Neural cell (in vitro differentiated cells): ENCODE data around the gene PCDHGA4. TPM values are rescaled to one million over a fixed set of nuclear protein-coding genes. Genes with fewer than 3 reads are reported as not detected.
"Not testable (repeated sequence)": the region's sequence is repeated elsewhere in the genome, so short reads cannot be mapped to it uniquely, and the experiment has no call there.

Experiments used
- H2AFZ ChIP-seq: fragments of 200-600, 300-800 bp; sonication (generic), shearing (Covaris generic); 2 replicates; pipeline ENCODE4 v1.6.0; 2014; ENCODE audit warnings: low read depth, mild to moderate bottlenecking, antibody characterized with exemption, low read length, moderate library complexity
- H3F3A ChIP-seq: fragments of 200-600 bp; shearing (Covaris generic); 2 replicates; pipeline ENCODE4 v1.6.1; 2016; ENCODE audit warnings: mild to moderate bottlenecking, moderate library complexity, mixed read lengths, antibody characterized with exemption, low read length; ENCODE audit not compliant: insufficient read depth, poor library complexity, severe bottlenecking
- H3K27ac ChIP-seq: fragments of 200-600, 300-800 bp; sonication (generic), shearing (Covaris generic); 2 replicates; pipeline ENCODE4 v1.5.1; 2014; ENCODE audit warnings: mild to moderate bottlenecking, low read length, moderate library complexity
- H3K27me3 ChIP-seq: fragments of 300-800, 200-600 bp; sonication (generic), shearing (Covaris generic); 2 replicates; pipeline ENCODE4 v1.6.0; 2014; ENCODE audit warnings: mild to moderate bottlenecking, low read depth, low read length, moderate library complexity; ENCODE audit not compliant: insufficient read depth
- H3K36me3 ChIP-seq: fragments of 300-800, 200-600 bp; sonication (generic), shearing (Covaris generic); 2 replicates; pipeline ENCODE4 v1.5.1; 2014; ENCODE audit warnings: mild to moderate bottlenecking, antibody characterized with exemption, low read length, moderate library complexity; ENCODE audit not compliant: insufficient read depth
- H3K4me2 ChIP-seq: fragments of 300-800, 200-600 bp; sonication (generic), shearing (Covaris generic); 2 replicates; pipeline ENCODE4 v1.6.0; 2014; ENCODE audit warnings: mild to moderate bottlenecking, low read length
- H3K4me3 ChIP-seq: fragments of 300-800, 200-600 bp; sonication (generic), shearing (Covaris generic); 2 replicates; pipeline ENCODE4 v1.5.1; 2014; ENCODE audit warnings: mild to moderate bottlenecking, low read length, moderate library complexity
- H3K79me2 ChIP-seq: fragments of 200-600 bp; shearing (Covaris generic); replicated peaks from 2 replicates; pipeline ENCODE4 v1.6.0; 2014; ENCODE audit warnings: mild to moderate bottlenecking, low read length, moderate library complexity; ENCODE audit not compliant: insufficient read depth
- H3K9ac ChIP-seq: fragments of 300-800, 200-600 bp; sonication (generic), shearing (Covaris generic); 2 replicates; pipeline ENCODE4 v1.6.1; 2016; ENCODE audit warnings: mild to moderate bottlenecking, low read length, mixed read lengths
- H3K9me2 ChIP-seq: fragments of 200-600 bp; shearing (Covaris generic); 2 replicates; pipeline ENCODE4 v1.6.1; 2016; ENCODE audit warnings: mild to moderate bottlenecking, low read length, mixed read lengths; ENCODE audit not compliant: insufficient read depth
- H3K9me3 ChIP-seq: fragments of 200-600, 300-800 bp; sonication (generic), shearing (Covaris generic); 2 replicates; pipeline ENCODE4 v1.6.1; 2016; ENCODE audit warnings: mild to moderate bottlenecking, mixed run types, low read length, moderate library complexity, mixed read lengths
- H4K20me1 ChIP-seq: fragments of 200-600 bp; shearing (Covaris generic); 2 replicates; pipeline ENCODE4 v1.6.1; 2016; ENCODE audit warnings: mild to moderate bottlenecking, mixed run types; ENCODE audit not compliant: insufficient read depth
- EP300 ChIP-seq: fragments of 450-650 bp; conservative IDR thresholded peaks from 2 replicates; pipeline ENCODE4 v1.6.1; 2014; ENCODE audit warnings: antibody characterized with exemption, mild to moderate bottlenecking, moderate library complexity; ENCODE audit not compliant: poor library complexity, severe bottlenecking
- MXI1 ChIP-seq: fragments of 450-650 bp; conservative IDR thresholded peaks from 2 replicates; pipeline ENCODE4 v1.6.1; 2014; ENCODE audit warnings: antibody characterized with exemption, mild to moderate bottlenecking; ENCODE audit not compliant: poor library complexity, severe bottlenecking
- RAD21 ChIP-seq: fragments of 450-650 bp; conservative IDR thresholded peaks from 2 replicates; pipeline ENCODE4 v1.6.1; 2014; ENCODE audit warnings: antibody characterized with exemption, mild to moderate bottlenecking, moderate library complexity
- SMC3 ChIP-seq: fragments of 450-650 bp; conservative IDR thresholded peaks from 2 replicates; pipeline ENCODE4 v1.6.1; 2014; ENCODE audit warnings: antibody characterized with exemption, mild to moderate bottlenecking, moderate library complexity; ENCODE audit not compliant: poor library complexity
- TAF1 ChIP-seq: IDR thresholded peaks from 2 replicates; pipeline ENCODE4 v1.6.1; 2012; ENCODE audit warnings: low read depth
- polyA plus RNA-seq: library from polyadenylated mRNA; depleted of rRNA; stranded (reverse); fragments of >200 nt; gene quantifications from 2 replicates; pipeline ENCODE4 v1.2.3, GENCODE V29; 2014
- TF ChIP-seq, protein P1 (sequence below): IDR thresholded peaks from 2 replicates; pipeline ENCODE4 v1.6.1; 2012; ENCODE audit warnings: borderline replicate concordance
- TF ChIP-seq, protein P2 (sequence below): fragments of 450-650 bp; IDR thresholded peaks from 2 replicates; pipeline ENCODE4 v1.5.1; 2014; ENCODE audit warnings: antibody characterized with exemption, mild to moderate bottlenecking, moderate library complexity; ENCODE audit not compliant: poor library complexity, severe bottlenecking

PCDHGA4 gene
- polyA plus RNA-seq, 1 donor from 2014 or later: 0.38 TPM

DNA sequence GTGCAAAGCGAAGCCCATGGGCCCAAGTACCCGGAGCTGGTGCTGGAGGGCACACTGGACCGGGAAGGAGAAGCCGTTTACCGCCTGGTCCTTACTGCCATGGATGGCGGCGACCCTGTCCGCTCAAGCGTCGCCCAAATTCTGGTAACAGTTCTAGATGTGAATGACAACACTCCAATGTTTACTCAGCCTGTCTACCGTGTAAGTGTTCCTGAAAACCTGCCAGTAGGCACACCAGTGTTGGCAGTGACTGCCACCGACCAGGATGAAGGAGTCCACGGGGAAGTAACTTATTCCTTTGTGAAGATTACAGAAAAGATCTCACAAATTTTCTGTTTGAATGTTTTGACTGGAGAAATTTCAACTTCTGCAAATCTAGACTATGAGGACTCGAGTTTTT is 19.8 kb downstream of the PCDHGA4 start:
- Histone ChIP-seq H3K9me3 (peaks cover 35% of the 10 kb centered on the region), H3K9me2 (no peaks in the 10 kb centered on the region), H2AFZ (no peak overlapping the region), H3K27ac (no peak overlapping the region), H3K4me3 (no peak overlapping the region), H3K9ac (no peak overlapping the region), H3K27me3 (no peaks in the 10 kb centered on the region), H3K79me2 (no peaks in the 10 kb centered on the region), H3K36me3 (no peaks in the 10 kb centered on the region), H3F3A (no peaks in the 10 kb centered on the region), H4K20me1 (no peaks in the 10 kb centered on the region), H3K4me2 (no peak overlapping the region)
- TF ChIP-seq RAD21 (no peak), SMC3 (no peak)

DNA sequence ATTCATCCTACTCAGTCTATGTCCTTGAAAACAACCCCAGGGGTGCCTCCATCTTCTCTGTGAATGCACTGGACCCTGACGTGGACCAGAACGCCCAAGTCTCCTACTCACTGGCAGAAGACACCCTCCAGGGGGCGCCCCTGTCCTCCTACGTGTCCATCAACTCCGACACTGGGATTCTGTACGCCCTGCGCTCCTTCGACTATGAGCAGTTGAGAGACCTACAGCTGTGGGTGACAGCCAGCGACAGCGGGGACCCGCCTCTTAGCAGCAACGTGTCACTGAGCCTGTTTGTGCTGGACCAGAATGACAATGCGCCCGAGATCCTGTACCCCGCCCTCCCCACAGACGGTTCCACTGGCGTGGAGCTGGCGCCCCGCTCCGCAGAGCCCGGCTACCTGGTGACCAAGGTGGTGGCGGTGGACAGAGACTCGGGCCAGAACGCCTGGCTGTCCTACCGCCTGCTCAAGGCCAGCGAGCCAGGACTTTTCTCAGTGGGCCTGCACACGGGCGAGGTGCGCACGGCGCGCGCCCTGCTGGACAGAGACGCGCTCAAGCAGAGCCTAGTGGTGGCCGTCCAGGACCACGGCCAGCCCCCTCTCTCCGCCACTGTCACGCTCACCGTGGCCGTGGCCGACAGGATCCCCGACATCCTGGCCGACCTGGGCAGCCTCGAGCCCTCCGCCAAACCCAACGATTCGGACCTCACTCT is 20.8 kb downstream of the PCDHGA4 start:
- H3K4me3 ChIP-seq, H2AFZ ChIP-seq, H3K27me3 ChIP-seq, H3K36me3 ChIP-seq, H3K4me2 ChIP-seq, H4K20me1 ChIP-seq, H3K27ac ChIP-seq, H3F3A ChIP-seq, H3K9ac ChIP-seq, H3K79me2 ChIP-seq, H3K9me2 ChIP-seq: not testable (repeated sequence)
- H3K9me3 ChIP-seq: peaks cover 31% of the 10 kb centered on the region

DNA sequence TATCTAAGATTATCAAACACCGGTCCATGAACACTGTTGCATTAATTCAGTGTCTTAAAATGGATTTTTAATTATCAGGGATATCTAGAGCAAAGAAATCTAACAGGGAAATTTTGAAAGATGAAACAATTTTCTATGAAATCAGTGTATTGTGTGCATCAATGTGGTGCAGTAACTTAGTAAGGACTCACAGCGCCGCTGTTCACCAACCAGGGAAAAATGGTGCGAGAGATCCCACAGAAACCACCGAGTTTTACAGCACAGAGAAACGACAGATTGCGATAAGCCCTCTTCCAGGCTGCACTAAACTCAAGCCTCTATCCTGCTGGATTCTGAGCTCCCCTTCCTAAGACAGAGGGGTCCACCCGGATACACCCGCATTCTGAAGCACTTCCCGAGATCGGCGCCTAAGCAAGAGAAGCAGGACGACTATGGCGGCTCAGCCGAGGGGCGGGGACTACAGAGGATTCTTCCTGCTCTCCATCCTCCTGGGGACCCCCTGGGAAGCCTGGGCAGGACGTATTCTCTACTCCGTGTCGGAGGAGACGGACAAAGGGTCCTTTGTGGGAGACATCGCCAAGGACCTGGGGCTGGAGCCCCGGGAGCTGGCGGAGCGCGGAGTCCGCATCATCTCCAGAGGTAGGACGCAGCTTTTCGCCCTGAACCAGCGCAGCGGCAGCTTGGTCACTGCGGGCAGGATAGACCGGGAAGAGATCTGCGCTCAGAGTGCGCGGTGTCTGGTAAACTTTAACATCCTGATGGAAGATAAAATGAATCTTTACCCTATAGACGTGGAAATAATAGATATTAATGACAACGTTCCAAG is 27.9 kb downstream of the PCDHGA4 start, which contains the start of gene PCDHGA7:
TSS of gene PCDHGA7 (plus strand) at position 274 of the 826 bp plus-strand sequence. CDS start at position 432, 158 bp downstream.
- Histone ChIP-seq H3K36me3 (no peaks in the 10 kb centered on the region), H3K9ac (no peak within 1 kb of the TSS), H3K9me3 (peaks cover 22% of the 10 kb centered on the region), H3K4me2 (no peak within 1 kb of the TSS), H2AFZ (no peak within 1 kb of the TSS), H3K27ac (no peak within 1 kb of the TSS), H3K27me3 (no peaks in the 10 kb centered on the region), H3K4me3 (no peak within 1 kb of the TSS), H4K20me1 (no peaks in the 10 kb centered on the region), H3F3A (no peaks in the 10 kb centered on the region), H3K79me2 (no peaks in the 10 kb centered on the region), H3K9me2 (no peaks in the 10 kb centered on the region)
- TF ChIP-seq TAF1 (no peak), RAD21 (no peak), MXI1 (no peak), EP300 (no peak)
- TF ChIP-seq, protein P1, sequence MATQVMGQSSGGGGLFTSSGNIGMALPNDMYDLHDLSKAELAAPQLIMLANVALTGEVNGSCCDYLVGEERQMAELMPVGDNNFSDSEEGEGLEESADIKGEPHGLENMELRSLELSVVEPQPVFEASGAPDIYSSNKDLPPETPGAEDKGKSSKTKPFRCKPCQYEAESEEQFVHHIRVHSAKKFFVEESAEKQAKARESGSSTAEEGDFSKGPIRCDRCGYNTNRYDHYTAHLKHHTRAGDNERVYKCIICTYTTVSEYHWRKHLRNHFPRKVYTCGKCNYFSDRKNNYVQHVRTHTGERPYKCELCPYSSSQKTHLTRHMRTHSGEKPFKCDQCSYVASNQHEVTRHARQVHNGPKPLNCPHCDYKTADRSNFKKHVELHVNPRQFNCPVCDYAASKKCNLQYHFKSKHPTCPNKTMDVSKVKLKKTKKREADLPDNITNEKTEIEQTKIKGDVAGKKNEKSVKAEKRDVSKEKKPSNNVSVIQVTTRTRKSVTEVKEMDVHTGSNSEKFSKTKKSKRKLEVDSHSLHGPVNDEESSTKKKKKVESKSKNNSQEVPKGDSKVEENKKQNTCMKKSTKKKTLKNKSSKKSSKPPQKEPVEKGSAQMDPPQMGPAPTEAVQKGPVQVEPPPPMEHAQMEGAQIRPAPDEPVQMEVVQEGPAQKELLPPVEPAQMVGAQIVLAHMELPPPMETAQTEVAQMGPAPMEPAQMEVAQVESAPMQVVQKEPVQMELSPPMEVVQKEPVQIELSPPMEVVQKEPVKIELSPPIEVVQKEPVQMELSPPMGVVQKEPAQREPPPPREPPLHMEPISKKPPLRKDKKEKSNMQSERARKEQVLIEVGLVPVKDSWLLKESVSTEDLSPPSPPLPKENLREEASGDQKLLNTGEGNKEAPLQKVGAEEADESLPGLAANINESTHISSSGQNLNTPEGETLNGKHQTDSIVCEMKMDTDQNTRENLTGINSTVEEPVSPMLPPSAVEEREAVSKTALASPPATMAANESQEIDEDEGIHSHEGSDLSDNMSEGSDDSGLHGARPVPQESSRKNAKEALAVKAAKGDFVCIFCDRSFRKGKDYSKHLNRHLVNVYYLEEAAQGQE: no peak
- TF ChIP-seq, protein P2, sequence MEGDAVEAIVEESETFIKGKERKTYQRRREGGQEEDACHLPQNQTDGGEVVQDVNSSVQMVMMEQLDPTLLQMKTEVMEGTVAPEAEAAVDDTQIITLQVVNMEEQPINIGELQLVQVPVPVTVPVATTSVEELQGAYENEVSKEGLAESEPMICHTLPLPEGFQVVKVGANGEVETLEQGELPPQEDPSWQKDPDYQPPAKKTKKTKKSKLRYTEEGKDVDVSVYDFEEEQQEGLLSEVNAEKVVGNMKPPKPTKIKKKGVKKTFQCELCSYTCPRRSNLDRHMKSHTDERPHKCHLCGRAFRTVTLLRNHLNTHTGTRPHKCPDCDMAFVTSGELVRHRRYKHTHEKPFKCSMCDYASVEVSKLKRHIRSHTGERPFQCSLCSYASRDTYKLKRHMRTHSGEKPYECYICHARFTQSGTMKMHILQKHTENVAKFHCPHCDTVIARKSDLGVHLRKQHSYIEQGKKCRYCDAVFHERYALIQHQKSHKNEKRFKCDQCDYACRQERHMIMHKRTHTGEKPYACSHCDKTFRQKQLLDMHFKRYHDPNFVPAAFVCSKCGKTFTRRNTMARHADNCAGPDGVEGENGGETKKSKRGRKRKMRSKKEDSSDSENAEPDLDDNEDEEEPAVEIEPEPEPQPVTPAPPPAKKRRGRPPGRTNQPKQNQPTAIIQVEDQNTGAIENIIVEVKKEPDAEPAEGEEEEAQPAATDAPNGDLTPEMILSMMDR: no peak
